Keratinocyte (primary cell): ENCODE data around the gene PRXL2A. TPM values are rescaled to one million over a fixed set of nuclear protein-coding genes. Genes with fewer than 3 reads are reported as not detected.
"Not testable (repeated sequence)": the region's sequence is repeated elsewhere in the genome, so short reads cannot be mapped to it uniquely, and the experiment has no call there.

Source experiments
- DNase-seq: peaks from one replicate; pipeline ENCODE4 v3.0.0-alpha.2; 2011; ENCODE audit warnings: low read depth, missing footprints, low spot score
- FAIRE-seq: peaks from 2 replicates; lab custom pipeline; 2011; peaks lifted over from hg19 to GRCh38; lab: Jason Lieb, UNC
- H2AFZ ChIP-seq: 2 replicates; pipeline ENCODE4 v1.6.0; 2012; ENCODE audit warnings: low read length, control low read depth, inconsistent platforms; ENCODE audit not compliant: control insufficient read depth
- H3K27ac ChIP-seq: 2 replicates; pipeline ENCODE4 v1.5.1; 2011; ENCODE audit warnings: low read length; ENCODE audit not compliant: control insufficient read depth, insufficient read depth
- H3K27me3 ChIP-seq: 3 replicates; pipeline ENCODE4 v1.6.0; 2011; ENCODE audit warnings: low read length; ENCODE audit not compliant: control insufficient read depth, insufficient read depth; ENCODE audit errors: extremely low read depth
- H3K36me3 ChIP-seq, 2 experiments: 2 replicates in 1 of 2; 3 replicates in 1 of 2; pipeline ENCODE4 v1.5.1; 2011; ENCODE audit warnings: low read length in 2 of 2, mild to moderate bottlenecking in 1 of 2; ENCODE audit not compliant: control insufficient read depth in 2 of 2, insufficient read depth in 2 of 2; ENCODE audit errors: extremely low read depth in 1 of 2
- H3K4me1 ChIP-seq: 3 replicates; pipeline ENCODE4 v1.5.1; 2011; ENCODE audit warnings: low read length; ENCODE audit not compliant: control insufficient read depth, insufficient read depth; ENCODE audit errors: extremely low read depth
- H3K4me2 ChIP-seq: 3 replicates; pipeline ENCODE4 v1.6.0; 2011; ENCODE audit warnings: low read depth, low read length; ENCODE audit not compliant: control insufficient read depth, insufficient read depth; ENCODE audit errors: extremely low read depth
- H3K4me3 ChIP-seq, 3 experiments: fragments of 200-600 bp in 1 of 3; sonication (generic) in 1 of 3; 2 replicates in 2 of 3; 3 replicates in 1 of 3; pipeline ENCODE4 v1.5.1; 2011 to 2016; ENCODE audit warnings: low read length in 3 of 3, mild to moderate bottlenecking in 3 of 3, control low read depth in 2 of 3, inconsistent platforms in 1 of 3, low read depth in 1 of 3, mixed read lengths in 1 of 3, mixed run types in 1 of 3, moderate library complexity in 1 of 3; ENCODE audit not compliant: control insufficient read depth in 2 of 3, insufficient read depth in 2 of 3; ENCODE audit errors: extremely low read depth in 1 of 3
- H3K79me2 ChIP-seq: 2 replicates; pipeline ENCODE4 v1.6.0; 2012; ENCODE audit warnings: low read length; ENCODE audit not compliant: control insufficient read depth, insufficient read depth
- H3K9ac ChIP-seq: 3 replicates; pipeline ENCODE4 v1.6.0; 2011; ENCODE audit warnings: low read length; ENCODE audit not compliant: control insufficient read depth, insufficient read depth; ENCODE audit errors: extremely low read depth
- H3K9me1 ChIP-seq: 3 replicates; pipeline ENCODE4 v1.6.0; 2011; ENCODE audit warnings: low read length; ENCODE audit not compliant: control insufficient read depth, insufficient read depth; ENCODE audit errors: extremely low read depth
- H3K9me3 ChIP-seq: 2 replicates; pipeline ENCODE4 v1.5.1; 2012; ENCODE audit warnings: low read depth, low read length; ENCODE audit not compliant: control insufficient read depth
- H4K20me1 ChIP-seq: 3 replicates; pipeline ENCODE4 v1.6.0; 2011; ENCODE audit warnings: low read length; ENCODE audit not compliant: control insufficient read depth, insufficient read depth; ENCODE audit errors: extremely low read depth
- CTCF ChIP-seq, 3 experiments: IDR thresholded peaks in 1 of 3; conservative IDR thresholded peaks in 1 of 3; optimal IDR thresholded peaks in 1 of 3; 2 replicates in 2 of 3; 3 replicates in 1 of 3; pipeline versions ENCODE3 to v1.5.1; 2011; ENCODE audit warnings: low read length in 3 of 3, mild to moderate bottlenecking in 3 of 3, moderate library complexity in 2 of 3, control low read depth in 1 of 3, inconsistent platforms in 1 of 3; ENCODE audit not compliant: insufficient read depth in 2 of 3; ENCODE audit errors: extremely low read depth in 1 of 3
- EZH2 ChIP-seq: IDR thresholded peaks from one replicate; pipeline ENCODE4 v1.6.1; 2012; ENCODE audit warnings: inconsistent platforms, mild to moderate bottlenecking, low read length, moderate library complexity
- dilution Hi-C: fragments of 300-500 bp; cut with MboI; formaldehyde crosslinking; loops from one replicate; pipeline ENCODE4 v1.7.0; 2020; ENCODE audit warnings: low sequenced_read_pairs; ENCODE audit not compliant: extremely low pct_ligation_motif_present
- polyA plus RNA-seq, 5 experiments: library from polyadenylated mRNA; depleted of rRNA in 3 of 5; stranded (reverse) in 3 of 5; stranded (forward) in 1 of 5; unstranded in 1 of 5; fragments of >200 nt; gene quantifications; 1 replicate in 1 of 5; 2 replicates in 3 of 5; 3 replicates in 1 of 5; pipeline versions ENCODE4 v1.2.1 to v1.2.3, GENCODE V29; 2011 to 2012; ENCODE audit warnings: missing spikeins in 2 of 5, low read depth in 1 of 5, low replicate concordance in 1 of 5

The PRXL2A gene
- polyA plus RNA-seq, 1 donor (not counting 4 experiments of a cell fraction or from before 2014, with no cell fraction given): 71.6 TPM

GRCh38 chr10:80416479-80417098 lies 8.2 kb downstream of the PRXL2A start:
- no peak for TF ChIP-seq EZH2
- no peak for TF ChIP-seq CTCF (optimal IDR thresholded peaks at IDR 0.05 in 1 of 3, IDR thresholded peaks at IDR 0.05 in 1 of 3, conservative IDR thresholded peaks at IDR 0.05 in 1 of 3; ENCODE audit: extremely low read depth in 1 of 3, insufficient read depth in 2 of 3, low read length in 3 of 3)
- no peak overlapping the region for H3K4me3 ChIP-seq
- peak overlapping the region; percentile 85 for H3K4me2 ChIP-seq
- no peaks in the 10 kb centered on the region for H3K9me3 ChIP-seq
- H3K27me3 ChIP-seq: no peaks in the 10 kb centered on the region
- DNase-seq: no peak
- no peak overlapping the region for H3K9ac ChIP-seq
- no peak overlapping the region for H2AFZ ChIP-seq
- dilution Hi-C loops: no loop called here
- H3K27ac ChIP-seq: no peak overlapping the region
- peaks cover 8% of the 10 kb centered on the region for H3K79me2 ChIP-seq
- peaks cover 3% of the 10 kb centered on the region for H3K9me1 ChIP-seq
- peaks cover 51% of the 10 kb centered on the region for H3K4me1 ChIP-seq
- H3K36me3 ChIP-seq: peaks cover 0 to 3% of the 10 kb centered on the region in 2 experiments
- no peak for FAIRE-seq
- no peaks in the 10 kb centered on the region for H4K20me1 ChIP-seq

DNA sequence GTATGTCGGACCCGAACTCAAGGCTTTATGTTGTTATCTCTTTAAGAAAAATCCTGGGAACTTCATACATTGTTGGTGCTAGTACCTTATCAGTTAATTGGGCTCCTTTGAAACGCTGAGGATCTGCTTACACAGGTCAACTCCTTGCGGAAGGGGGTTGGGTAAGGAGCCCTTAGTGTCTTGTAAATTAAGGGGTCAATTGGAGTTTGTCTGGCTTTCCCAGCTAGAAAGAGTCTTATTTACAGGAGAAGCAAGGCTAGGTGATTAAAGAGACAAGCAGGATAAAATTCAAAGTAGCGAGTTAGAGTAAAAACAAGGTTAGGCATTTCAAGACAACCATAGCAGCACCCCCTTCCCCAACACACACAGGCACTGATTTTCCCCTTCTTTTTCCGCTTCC lies 8.9 kb downstream of the PRXL2A start:
- dilution Hi-C loops, H3K27me3 ChIP-seq, H3K9ac ChIP-seq, H3K4me2 ChIP-seq, H3K9me1 ChIP-seq, DNase-seq, H4K20me1 ChIP-seq, H2AFZ ChIP-seq, H3K79me2 ChIP-seq, H3K4me3 ChIP-seq, FAIRE-seq, H3K36me3 ChIP-seq, H3K9me3 ChIP-seq, H3K27ac ChIP-seq: not testable (repeated sequence)
- H3K4me1 ChIP-seq: peaks cover 44% of the 10 kb centered on the region
